ENCODE data around the gene SPTB.

The SPTB gene

DNA sequence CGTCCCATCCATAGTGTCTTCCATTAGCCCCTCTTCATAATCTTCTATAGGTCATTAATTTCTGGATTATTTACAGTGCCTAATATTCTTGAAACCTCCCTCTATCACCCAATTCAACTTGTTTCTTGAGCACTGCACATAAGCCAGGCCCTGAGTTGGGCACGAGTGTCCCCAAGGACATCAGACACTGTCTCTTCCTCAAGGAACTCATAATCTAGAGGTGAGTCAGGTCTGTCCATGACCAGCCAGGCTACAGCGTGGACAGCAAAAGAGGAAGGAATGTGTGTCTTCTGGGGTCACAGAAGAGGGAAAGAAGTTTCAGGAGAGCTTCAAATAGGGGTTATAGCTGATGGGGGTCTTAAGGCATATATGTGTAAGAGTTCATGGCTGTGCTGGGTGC is 12.5 kb downstream of the SPTB start:
- no peak for DNase-seq (ENCODE audit: low spot score)
- in situ Hi-C loops (cut with MboI; ENCODE audit: low pct_unique_long_range_greater_than_20kb, low sequenced_read_pairs, unreplicated experiment): no loop called here
- TF ChIP-seq, protein P1, sequence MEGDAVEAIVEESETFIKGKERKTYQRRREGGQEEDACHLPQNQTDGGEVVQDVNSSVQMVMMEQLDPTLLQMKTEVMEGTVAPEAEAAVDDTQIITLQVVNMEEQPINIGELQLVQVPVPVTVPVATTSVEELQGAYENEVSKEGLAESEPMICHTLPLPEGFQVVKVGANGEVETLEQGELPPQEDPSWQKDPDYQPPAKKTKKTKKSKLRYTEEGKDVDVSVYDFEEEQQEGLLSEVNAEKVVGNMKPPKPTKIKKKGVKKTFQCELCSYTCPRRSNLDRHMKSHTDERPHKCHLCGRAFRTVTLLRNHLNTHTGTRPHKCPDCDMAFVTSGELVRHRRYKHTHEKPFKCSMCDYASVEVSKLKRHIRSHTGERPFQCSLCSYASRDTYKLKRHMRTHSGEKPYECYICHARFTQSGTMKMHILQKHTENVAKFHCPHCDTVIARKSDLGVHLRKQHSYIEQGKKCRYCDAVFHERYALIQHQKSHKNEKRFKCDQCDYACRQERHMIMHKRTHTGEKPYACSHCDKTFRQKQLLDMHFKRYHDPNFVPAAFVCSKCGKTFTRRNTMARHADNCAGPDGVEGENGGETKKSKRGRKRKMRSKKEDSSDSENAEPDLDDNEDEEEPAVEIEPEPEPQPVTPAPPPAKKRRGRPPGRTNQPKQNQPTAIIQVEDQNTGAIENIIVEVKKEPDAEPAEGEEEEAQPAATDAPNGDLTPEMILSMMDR (IDR thresholded peaks at IDR 0.05; ENCODE audit: extremely low read depth, insufficient read depth, missing control alignments): no peak

GRCh38 chr14:64865992-64866391 is 13.7 kb downstream of the SPTB start:
- TF ChIP-seq, protein P1 (IDR thresholded peaks at IDR 0.05; ENCODE audit: extremely low read depth, insufficient read depth, missing control alignments): no peak
- in situ Hi-C loops (cut with MboI; ENCODE audit: low pct_unique_long_range_greater_than_20kb, low sequenced_read_pairs, unreplicated experiment): no loop called here
- DNase-seq (ENCODE audit: low spot score): no peak

DNA sequence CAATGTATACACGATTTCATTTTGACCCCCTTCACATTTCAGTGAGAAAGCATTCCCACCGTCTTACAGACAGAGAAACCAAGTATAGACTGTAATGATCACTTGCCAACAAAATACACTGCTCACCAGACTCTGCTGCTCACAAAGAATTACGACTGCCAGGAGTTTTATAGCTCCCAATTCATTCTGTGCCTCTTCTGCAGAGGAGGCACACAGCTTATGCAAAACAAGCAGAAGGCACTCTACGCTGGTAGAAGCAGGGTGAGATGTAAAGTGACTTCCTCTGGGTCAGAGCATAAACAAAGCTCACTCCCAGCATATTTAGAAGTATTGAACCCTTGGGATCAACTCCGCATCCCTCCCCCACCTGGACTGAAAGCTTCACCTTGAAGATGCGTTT is 14.6 kb downstream of the SPTB start:
- in situ Hi-C loops (cut with MboI; ENCODE audit: low pct_unique_long_range_greater_than_20kb, low sequenced_read_pairs, unreplicated experiment): no loop called here
- TF ChIP-seq, protein P1 (IDR thresholded peaks at IDR 0.05; ENCODE audit: extremely low read depth, insufficient read depth, missing control alignments): no peak
- DNase-seq (ENCODE audit: low spot score): no peak

DNA sequence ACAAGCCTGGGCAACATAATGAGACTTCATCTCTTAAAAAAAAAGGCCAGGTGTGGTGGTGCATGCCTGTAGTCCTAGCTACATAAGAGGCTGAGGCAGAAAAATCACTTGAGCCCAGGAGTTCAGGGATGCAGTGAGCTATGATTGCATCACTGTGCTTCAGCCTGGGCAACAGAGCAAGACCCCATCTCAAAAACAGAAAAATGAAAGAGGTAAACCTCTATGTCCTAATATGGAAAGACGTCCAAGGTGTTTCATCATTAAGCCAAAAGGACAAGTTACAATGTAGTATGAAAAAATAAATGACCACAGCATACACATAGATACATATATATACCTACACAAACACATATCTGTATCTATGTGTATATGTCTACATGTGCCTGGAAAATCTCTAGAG is 15.4 kb downstream of the SPTB start:
- in situ Hi-C loops (cut with MboI; ENCODE audit: low pct_unique_long_range_greater_than_20kb, low sequenced_read_pairs, unreplicated experiment): no loop called here
- no peak for DNase-seq (ENCODE audit: low spot score)
- TF ChIP-seq, protein P1 (IDR thresholded peaks at IDR 0.05; ENCODE audit: extremely low read depth, insufficient read depth, missing control alignments): no peak

- DNase-seq (ENCODE audit: low spot score): no peak
- TF ChIP-seq, protein P1 (IDR thresholded peaks at IDR 0.05; ENCODE audit: extremely low read depth, insufficient read depth, missing control alignments): no peak
- in situ Hi-C loops (cut with MboI; ENCODE audit: low pct_unique_long_range_greater_than_20kb, low sequenced_read_pairs, unreplicated experiment): no loop called here
Measured at GRCh38 chr14:64861916-64862315, 17.8 kb downstream of the SPTB start.

DNA sequence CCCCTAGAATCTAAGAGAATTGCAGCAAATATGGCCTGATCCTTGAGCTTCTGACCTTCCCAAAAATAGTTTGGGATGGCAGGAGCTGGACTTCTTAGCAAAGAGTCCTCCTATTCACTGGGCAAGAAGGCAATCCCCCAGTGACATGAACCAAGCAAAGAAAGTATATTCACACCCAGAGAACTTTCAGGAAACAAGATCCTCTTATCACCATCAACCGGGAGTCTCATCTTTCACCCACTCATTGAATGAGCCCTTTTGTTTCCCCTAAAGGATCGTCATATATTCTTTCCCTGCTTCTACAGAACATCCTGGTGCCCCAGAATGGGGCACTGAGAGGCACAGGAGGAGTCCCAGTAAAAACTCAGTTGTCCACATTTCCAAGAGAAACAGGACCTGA is 19.7 kb downstream of the SPTB start:
- in situ Hi-C loops (cut with MboI; ENCODE audit: low pct_unique_long_range_greater_than_20kb, low sequenced_read_pairs, unreplicated experiment): no loop called here
- TF ChIP-seq, protein P1 (IDR thresholded peaks at IDR 0.05; ENCODE audit: extremely low read depth, insufficient read depth, missing control alignments): no peak
- no peak for DNase-seq (ENCODE audit: low spot score)
